C4-2B (cell line): ENCODE results near the gene MFSD1.

Source experiments
- H3K27ac ChIP-seq: fragments of 450-650 bp; 2 replicates; pipeline ENCODE4 v1.5.1; 2017
- ZFX ChIP-seq: fragments of 450-650 bp; IDR thresholded peaks from 2 replicates; pipeline ENCODE4 v1.6.1; 2017
- TF ChIP-seq, protein P1 (sequence below): fragments of 450-650 bp; conservative IDR thresholded peaks from 2 replicates; pipeline ENCODE4 v1.5.1; 2017; ENCODE audit warnings: mild to moderate bottlenecking

MFSD1 gene

DNA sequence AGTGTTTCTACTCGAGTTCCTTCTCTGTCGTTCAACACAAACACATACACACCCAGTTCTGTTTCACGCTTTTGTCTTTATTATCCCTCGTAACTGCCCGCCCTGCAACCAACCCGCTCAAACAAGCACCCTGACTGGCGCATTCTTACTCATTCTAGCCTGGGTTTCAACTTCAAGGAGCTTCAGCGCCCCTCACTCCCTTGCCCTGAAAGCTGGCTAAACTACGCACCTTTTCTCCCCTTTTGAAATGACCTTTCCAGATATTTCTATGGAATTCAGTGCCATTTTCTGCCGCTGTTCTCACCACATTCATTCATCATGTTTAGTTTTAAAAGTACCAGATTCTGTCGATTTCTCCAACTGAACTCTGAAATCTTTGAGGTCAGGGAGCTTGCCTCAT is 653 bp upstream of the MFSD1 start:
- TF ChIP-seq, protein P1, sequence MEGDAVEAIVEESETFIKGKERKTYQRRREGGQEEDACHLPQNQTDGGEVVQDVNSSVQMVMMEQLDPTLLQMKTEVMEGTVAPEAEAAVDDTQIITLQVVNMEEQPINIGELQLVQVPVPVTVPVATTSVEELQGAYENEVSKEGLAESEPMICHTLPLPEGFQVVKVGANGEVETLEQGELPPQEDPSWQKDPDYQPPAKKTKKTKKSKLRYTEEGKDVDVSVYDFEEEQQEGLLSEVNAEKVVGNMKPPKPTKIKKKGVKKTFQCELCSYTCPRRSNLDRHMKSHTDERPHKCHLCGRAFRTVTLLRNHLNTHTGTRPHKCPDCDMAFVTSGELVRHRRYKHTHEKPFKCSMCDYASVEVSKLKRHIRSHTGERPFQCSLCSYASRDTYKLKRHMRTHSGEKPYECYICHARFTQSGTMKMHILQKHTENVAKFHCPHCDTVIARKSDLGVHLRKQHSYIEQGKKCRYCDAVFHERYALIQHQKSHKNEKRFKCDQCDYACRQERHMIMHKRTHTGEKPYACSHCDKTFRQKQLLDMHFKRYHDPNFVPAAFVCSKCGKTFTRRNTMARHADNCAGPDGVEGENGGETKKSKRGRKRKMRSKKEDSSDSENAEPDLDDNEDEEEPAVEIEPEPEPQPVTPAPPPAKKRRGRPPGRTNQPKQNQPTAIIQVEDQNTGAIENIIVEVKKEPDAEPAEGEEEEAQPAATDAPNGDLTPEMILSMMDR: no peak
- TF ChIP-seq ZFX: no peak
- peak overlapping the region; percentile 68 for H3K27ac ChIP-seq

DNA sequence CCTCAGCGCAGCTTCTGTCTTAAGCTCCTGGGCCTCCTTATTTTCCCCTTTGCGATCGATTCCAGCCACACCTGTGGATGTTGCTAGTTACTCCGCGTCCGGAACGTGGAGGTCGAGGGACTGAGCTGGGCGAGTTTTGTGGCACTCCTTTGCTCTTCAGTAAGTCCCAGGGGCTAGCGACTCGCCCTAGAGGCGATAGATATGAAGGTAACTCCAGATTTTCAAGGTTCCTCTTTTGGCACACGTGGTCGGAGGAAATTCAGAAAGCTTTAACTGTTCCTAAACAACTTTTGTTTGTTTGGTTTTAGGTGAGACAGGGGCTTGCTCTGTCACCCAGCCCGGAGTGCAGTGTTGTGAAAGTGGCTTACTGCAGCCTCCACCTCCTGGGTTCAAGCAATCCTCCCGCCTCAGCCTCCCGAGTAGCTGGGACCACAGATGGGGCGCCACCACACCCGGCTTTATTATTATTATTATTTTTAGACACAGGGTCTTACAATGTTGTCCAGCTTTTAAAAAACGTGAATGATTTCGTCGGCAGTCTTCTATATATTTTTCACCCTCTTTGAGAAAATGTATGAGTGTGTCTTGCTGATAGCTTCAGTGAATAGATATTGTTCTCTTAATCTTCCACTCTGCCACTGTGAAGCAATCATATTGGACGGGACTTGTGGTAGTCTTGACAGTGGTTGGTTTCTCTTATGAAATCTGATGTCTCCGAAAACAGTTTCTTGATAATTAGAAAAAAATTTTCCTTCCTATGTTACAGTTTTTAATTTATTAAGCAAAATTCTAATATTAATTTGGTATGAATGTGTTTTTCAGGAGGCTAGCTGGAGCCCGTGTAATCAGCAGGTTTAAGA is 785 bp downstream of the MFSD1 start:
- H3K27ac ChIP-seq: peak overlapping the region; percentile 68
- TF ChIP-seq ZFX: no peak
- TF ChIP-seq, protein P1: no peak

DNA sequence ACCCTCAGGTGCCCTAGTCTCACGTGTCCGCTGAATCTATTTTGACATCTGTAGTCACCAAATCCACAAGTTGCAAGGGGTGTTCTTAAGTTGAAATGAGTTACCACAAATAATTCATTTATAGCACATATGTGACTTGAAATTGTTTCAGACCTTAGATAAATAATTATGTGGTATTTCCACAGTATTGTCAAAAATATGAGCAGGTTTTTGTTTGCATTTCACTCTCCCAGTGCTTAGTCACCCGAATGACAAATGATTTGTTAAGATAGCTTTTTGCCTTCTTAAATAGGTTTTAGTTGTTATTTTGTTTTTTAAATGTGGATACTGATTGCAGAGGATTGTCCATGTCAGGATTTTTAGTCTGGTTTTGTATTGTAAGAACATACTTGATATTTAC is 2.6 kb downstream of the MFSD1 start:
- no peak overlapping the region for H3K27ac ChIP-seq
- TF ChIP-seq, protein P1: no peak
- TF ChIP-seq ZFX: no peak

DNA sequence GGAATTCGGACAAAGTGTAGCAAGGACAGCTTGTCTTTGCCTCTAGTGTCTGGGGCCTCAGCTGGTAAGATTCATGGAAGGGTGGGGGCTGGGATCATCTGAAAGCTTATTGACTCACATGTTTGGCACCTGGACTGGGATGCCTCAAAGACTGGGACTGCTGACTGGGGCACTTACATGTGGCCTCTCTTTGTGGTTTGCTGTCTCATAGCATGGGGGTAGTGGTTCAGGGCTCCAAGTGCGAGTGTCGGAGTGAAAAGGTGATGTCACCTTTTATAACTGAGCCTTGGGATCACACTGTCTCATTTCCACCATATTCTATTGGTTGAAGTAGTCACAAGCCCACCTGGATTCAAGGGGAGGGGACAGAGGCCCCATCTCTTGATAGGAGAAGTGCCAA is 6.8 kb downstream of the MFSD1 start:
- H3K27ac ChIP-seq: no peak overlapping the region
- no peak for TF ChIP-seq ZFX
- TF ChIP-seq, protein P1: no peak

DNA sequence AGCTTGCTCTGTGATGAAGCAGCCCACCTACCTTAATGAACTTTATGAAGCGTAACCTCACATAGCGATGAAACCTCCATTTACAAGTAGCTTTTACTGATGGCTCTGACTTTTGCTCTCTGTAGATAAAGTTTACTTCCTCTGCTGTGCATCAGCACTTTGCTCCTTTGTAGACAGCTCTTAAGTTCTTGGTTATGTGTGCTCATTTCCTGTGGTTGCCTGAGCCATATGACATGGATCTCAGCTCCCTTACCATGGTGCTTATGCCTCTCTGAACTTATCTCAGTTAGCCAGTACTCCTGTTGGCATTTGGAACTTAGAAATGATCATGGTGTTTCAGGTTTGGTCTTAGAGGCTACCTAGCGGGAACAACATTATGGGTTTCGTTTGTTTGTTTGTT is 7.8 kb downstream of the MFSD1 start:
- TF ChIP-seq, protein P1: no peak
- no peak for TF ChIP-seq ZFX
- H3K27ac ChIP-seq: no peak overlapping the region

DNA sequence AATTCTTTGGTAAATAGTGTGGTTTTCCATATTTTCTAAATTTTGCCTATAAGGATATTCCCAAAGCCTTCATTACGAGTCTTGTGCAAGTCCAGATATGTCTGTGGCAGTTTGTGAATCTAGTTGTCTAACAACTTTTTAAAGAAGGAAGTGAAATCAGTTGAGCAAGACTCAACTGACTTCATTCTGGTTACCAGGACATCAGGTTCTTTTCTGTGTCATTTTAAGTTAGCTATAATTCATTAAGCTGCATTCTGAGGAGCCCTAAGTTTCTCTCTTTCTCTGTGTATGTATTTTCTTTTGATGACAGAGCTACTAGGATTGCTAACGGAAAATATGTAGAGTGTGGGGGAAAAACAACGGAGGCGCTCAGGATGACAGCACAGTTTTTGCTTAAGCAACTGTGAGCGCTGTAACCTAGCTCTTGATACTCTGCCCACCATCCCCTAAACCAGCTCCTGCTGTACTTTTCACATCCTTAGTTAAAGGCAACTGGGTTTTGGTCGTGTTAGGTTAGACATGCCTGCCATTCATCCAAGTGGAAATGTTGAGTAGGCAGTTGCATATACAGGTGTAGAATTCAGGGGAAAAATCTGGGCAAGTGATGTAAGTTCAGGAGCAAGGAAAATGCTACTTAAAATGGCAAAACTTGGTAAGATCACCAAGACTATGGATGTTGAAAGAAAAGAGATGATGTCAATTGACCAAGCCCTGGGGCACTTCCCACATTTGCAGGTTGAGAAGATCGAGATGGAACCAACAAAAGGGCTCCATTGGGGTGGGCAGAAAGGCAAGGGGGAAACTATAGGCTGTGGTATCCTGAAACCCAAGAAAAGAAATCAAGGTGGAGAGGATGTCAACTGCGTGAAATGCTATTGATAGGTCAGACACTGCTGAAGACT is 9.2 kb downstream of the MFSD1 start:
- no peak overlapping the region for H3K27ac ChIP-seq
- no peak for TF ChIP-seq ZFX
- TF ChIP-seq, protein P1: no peak

DNA sequence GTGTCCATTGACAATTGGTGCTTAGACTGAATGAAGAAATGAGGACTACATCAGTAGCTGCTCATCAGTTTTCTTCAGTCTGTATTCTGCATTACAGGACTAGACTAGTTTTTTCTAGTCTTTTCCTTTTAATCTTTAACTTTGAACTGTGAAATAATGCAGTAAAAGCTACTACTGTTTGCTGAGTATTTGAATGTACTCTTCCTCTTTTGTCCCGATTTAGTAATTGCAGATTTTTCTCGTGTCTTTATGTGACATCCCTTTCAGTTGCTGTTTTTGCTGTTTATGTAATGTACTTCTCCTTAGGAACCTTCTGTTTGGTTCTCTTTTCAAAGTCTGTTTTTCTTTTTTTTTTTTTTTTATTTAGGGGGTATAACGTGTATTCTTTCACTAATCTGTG is 17.4 kb downstream of the MFSD1 start:
- no peak overlapping the region for H3K27ac ChIP-seq
- no peak for TF ChIP-seq ZFX
- TF ChIP-seq, protein P1: no peak
